ENCODE results near the gene PAPSS2.

PAPSS2 gene

DNA sequence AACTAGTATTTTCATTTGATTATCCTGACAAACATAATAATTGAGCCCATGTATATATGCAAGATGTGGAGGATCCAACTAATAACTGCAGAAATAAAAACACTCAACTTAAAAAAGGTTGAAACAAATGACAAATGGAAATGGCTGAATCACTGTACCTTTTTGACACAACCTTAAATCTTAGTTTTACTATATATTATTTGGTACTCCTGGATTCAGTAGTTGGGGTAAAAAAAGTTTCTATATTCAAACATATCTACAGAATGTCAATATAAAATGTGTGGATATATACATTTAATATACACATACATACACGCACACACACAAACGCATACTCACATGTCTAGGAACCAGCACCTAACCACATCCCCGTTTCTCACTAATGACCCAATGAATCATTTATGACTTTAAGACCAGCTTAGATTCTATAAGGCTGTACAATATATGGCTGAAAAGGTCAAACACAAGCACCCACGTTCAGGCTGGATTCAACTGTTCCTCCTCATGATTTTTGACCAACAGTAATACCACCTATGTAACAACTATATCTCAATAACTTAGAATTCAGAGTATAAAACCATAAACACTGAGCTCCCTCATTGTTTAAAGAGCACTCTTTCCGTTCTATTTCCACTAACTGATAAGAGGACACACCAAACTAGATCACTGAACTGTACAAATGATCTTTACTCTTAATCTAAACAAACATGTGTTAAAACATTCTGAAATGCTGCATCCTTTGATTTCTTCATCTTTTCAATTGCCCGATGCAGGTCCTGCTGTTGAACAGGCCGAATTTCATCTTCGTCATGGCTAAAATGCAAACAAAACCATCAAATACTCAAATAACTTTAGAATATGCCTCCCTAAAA, 94.6 kb downstream of the PAPSS2 start:
- DNase-seq, result no peak

DNA sequence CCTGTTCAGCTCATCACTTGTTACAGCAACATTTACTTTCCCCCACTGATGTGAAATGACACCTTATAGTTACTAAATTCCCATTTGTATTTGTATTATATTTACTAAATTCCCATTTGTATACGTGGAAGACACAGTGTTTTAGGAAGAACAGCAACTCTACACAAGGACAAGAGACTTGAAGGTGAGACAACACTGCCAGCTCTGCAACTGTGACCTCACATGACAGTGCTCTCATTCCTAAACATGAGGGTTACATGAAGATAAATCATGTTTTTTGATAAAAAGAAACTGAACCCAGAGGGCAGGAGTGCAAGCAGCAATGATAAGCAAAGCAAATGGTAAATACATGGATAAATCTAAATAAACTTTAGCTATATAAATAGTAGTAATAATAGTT, 98.0 kb downstream of the PAPSS2 start:
- no peak for DNase-seq

- no peak for DNase-seq
Measured at GRCh38 chr10:87759551-87759950, 99.9 kb downstream of the PAPSS2 start.

- DNase-seq, result no peak
Measured at GRCh38 chr10:87760195-87760905, 100.7 kb downstream of the PAPSS2 start.

GRCh38 chr10:87761153-87761552, 101.5 kb downstream of the PAPSS2 start:
- no peak for DNase-seq

DNA sequence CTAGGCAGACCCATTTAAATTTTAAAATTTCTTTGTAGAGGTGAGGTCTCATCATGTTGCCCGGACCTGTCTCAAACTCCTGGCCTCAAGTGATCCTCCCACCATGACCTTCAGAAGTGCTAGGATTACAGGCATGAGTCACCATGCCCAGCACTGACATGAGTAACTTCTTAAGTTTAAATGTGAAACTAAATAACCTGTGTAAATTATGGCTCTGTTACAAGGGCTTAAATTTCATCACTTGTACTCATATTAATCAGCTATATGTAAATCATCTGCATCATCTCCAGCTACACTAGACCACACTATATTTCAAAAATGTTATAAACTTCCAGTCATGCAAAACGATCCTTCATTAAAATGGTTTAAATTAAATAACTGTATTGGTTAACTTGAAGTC, 102.2 kb downstream of the PAPSS2 start:
- no peak for DNase-seq

GRCh38 chr10:87763086-87763861, 103.6 kb downstream of the PAPSS2 start:
- no peak for DNase-seq

DNA sequence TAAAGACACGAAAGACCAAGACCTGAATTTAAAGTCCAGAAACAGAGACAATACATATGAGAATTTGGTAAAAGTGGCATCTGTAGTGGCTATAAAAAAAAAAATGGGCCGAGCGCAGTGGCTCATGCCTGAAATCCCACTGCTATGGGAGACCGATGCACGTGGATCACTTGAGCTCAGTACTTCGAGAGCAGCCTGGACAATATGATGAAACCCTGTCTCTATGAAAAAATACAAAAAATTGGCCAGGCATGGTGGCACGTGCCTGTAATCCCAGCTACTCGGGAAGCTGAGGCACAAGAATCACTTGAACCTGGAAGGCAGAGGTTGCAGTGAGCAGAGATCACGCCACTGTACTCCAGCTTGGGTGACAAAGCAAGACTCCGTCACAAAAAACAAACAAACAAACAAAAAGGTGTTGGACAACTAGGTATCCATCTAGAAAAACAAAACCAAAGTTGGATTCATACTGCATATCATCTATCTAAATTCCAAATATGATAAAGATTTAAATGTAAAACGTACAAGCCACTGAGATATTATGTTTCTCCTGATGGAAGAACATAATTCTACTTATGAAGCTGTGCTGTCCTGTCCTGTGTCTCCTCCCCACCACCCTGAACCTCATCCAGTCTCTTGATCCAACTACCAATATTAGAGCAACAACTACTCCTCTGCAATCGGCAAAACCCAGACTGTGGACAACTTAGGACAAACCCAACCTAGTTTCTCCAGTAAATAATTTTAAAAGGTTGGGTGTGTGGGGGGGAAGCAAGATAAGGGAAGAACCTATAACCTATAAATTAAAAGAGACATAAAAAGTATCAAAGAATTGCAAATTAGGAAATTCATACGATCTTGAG, 104.6 kb downstream of the PAPSS2 start:
- DNase-seq, result no peak

- DNase-seq, result no peak
Measured at GRCh38 chr10:87765666-87766376, 106.1 kb downstream of the PAPSS2 start.

GRCh38 chr10:87767253-87767652, 107.6 kb downstream of the PAPSS2 start:
- DNase-seq, result peak in 1 of 2 experiments; percentile 6

DNA sequence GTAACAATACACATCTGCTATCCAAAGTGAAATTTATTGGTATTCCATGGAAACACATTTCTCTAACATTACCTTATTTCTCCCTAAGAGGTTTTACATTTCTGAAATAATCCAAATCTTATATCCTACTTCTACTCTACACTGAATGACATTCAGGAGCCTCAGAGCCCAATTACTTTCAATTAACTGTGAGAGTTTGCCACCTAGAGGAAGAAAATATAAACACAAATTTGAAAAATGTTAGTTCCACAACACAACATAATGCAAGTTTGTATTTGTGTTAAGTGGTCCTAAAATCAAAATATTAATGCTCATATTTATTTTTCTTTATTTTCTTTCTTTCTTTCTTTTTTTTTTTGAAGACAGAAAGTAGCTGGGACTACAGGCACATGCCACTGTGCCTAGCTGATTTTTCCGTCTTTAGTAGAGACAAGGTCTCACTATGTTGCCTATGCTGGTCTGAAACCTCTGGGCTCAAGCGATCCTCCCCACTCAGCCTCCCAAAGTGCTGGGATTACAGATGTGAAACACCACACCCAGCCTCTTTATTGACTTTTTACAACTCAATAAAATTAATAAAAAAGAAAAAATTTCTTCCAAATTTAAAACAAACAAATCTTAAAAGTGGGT, 112.3 kb downstream of the PAPSS2 start:
- DNase-seq, result peak in 1 of 2 experiments; percentile 28

DNA sequence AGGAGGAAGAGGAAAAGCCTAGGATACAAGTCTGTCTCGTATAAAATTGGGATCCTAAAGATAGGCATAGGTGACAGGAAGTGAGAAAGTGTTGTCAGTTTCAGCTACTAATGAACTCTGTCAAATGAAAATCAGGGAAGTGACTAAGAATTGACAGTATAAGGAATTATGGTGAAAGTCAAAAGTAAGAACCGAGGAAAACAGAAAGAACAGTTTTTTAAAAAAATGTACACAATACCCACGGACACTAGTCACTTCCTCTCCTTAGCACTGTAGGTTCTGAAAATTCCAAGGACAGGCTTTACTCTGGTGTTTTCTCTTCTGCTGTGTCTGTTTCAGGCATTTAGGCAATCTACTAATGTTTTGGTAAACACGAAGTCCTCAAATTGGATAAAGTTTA, 116.1 kb downstream of the PAPSS2 start:
- peak in 1 of 2 experiments; percentile 46 for DNase-seq

DNA sequence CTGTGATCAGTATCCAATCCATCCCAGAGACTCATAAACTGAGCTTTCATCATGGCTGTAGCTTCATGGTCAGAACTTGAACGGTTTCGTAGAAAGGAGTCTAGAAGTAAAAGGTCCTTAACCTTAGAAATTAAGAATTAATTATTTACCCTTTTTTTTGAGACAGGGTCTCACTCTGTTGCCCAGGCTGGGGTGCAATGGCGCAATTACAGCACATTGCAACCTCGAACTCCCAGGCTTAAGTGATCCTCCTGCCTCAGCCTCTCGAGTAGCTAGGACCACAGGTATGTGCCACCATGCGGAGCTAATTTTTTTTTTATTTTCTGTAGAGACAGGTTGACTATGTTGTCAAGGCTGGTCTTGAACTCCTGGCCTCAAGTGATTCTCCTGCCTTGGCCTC, 116.7 kb downstream of the PAPSS2 start:
- DNase-seq, result no peak

GRCh38 chr10:87781545-87781944, 121.9 kb downstream of the PAPSS2 start:
- no peak for DNase-seq

- DNase-seq, result no peak
Measured at GRCh38 chr10:87782721-87783120, 123.0 kb downstream of the PAPSS2 start.

- DNase-seq, result no peak
Measured at GRCh38 chr10:87786421-87786820, 126.7 kb downstream of the PAPSS2 start.

DNA sequence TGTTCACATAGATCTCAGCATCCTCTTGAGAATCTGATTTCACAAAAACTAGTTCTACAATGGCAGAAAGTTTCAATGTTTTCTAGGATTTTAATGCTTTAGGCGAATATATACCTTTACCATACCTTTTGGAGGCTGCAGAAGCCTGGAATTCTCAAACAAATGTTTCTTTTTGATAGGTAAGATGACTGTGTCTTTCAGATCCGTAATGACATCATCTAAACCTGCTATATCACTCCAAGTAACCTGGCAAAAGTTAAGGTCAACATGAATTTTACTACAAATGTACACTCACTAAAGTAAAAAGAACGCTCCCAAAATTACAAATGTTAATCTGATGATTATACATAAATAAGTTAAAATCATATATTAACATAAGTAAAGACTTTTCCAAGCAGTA, 130.5 kb downstream of the PAPSS2 start:
- DNase-seq, result no peak

- no peak for DNase-seq
Measured at GRCh38 chr10:87794285-87794684, 134.6 kb downstream of the PAPSS2 start.
